Stomach smooth muscle (tissue), 2 donors: Measurements from ENCODE around the gene CNP.
"Not testable (repeated sequence)": the region's sequence is repeated elsewhere in the genome, so short reads cannot be mapped to it uniquely, and the experiment has no call there.

Source experiments
- H3K27ac ChIP-seq: one replicate; pipeline ENCODE4 v1.7.0; 2013; ENCODE audit warnings: mild to moderate bottlenecking, low read length, inconsistent platforms
- H3K27me3 ChIP-seq, 2 donors: one replicate each; pipeline ENCODE4 v1.7.0; 2013; ENCODE audit warnings: low read length in 2 of 2; ENCODE audit not compliant: insufficient read depth in 2 of 2, control insufficient read depth in 1 of 2
- H3K36me3 ChIP-seq, 2 donors: one replicate each; pipeline ENCODE4 v1.7.0; 2013; ENCODE audit warnings: low read length in 2 of 2; ENCODE audit not compliant: control insufficient read depth in 2 of 2, insufficient read depth in 2 of 2
- H3K4me1 ChIP-seq: one replicate; pipeline ENCODE4 v1.7.0; 2013; ENCODE audit warnings: low read length; ENCODE audit not compliant: control insufficient read depth, insufficient read depth
- H3K4me3 ChIP-seq, 2 donors: one replicate each; pipeline ENCODE4 v1.7.0; 2013; ENCODE audit warnings: low read length in 2 of 2
- H3K9ac ChIP-seq, 2 donors: one replicate each; pipeline ENCODE4 v1.7.0; 2013; ENCODE audit warnings: low read length in 2 of 2, mild to moderate bottlenecking in 1 of 2
- H3K9me3 ChIP-seq, 2 donors: one replicate each; pipeline ENCODE4 v1.7.0; 2013; ENCODE audit warnings: low read length in 2 of 2; ENCODE audit not compliant: control insufficient read depth in 2 of 2
- donor health status: healthy.
- donor health status: Pancreatic carcinoma.

Gene CNP

DNA sequence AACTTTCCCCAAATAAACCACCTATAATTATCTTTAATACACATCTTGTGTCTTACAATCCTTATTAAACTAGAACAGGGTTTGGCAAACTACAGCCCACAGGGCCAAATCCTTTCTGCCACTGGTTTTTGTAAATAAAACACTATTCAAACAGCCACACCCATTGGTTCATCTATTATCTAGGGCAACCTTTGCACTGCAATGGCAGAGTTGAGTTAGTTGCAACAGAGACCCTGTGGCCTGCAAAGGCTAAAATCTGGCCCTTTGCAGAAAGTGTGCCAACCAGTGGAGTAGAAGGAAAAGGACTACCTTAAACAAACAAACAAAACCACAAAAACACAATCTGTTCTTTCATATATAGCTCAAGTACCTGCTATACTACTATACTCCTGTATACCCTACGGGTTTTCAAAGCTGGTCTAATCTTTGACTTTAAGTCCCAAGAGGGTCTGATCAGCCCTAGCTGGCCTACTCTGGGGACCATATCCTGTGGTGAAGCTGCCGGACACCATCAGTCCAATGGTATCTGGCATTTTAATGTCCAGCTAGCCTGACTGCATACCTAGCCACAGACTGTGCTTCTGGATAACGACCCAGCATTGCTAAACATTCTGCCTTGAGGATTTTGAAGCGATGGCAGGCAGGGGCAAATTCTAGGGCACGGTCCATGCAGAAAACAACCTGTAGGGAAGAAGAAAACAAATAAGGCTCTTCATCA is 23.3 kb downstream of the CNP start:
- H3K4me3 ChIP-seq: no peak overlapping the region
- peaks cover 61 to 68% of the 10 kb centered on the region in 2 donors for H3K36me3 ChIP-seq
- no peak overlapping the region for H3K9ac ChIP-seq

DNA sequence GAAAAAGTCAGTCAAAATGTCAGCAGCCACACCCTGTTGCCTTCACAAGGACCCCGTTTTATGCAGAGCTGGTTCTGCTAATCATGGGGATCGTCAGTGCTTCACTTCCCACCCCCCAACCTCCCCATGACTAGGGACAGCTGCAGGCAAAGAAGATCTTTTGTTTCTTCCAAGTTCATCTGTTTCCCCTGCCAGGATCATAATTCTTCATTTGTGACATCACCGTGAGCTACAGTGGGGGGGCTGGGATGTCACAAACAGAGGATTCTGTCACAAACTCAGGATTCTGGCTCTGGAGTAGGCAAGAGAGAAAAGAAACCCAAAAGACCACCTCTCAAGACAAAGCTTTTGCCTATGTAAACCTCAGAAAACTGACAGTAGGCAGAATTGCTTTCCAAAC is 26.0 kb downstream of the CNP start:
- H3K36me3 ChIP-seq: peaks cover 64 to 69% of the 10 kb centered on the region in 2 donors
- no peak overlapping the region for H3K9ac ChIP-seq
- H3K27ac ChIP-seq: no peak overlapping the region
- peaks cover 2% of the 10 kb centered on the region for H3K4me1 ChIP-seq
- no peaks in the 10 kb centered on the region for H3K9me3 ChIP-seq
- no peak overlapping the region for H3K4me3 ChIP-seq
- H3K27me3 ChIP-seq: no peaks in the 10 kb centered on the region

More for the DNA sequence above, 23.3 kb downstream of the CNP start:
- peaks cover 2% of the 10 kb centered on the region for H3K4me1 ChIP-seq
- H3K27me3 ChIP-seq: no peaks in the 10 kb centered on the region
- H3K9me3 ChIP-seq: no peaks in the 10 kb centered on the region
- no peak overlapping the region for H3K27ac ChIP-seq

DNA sequence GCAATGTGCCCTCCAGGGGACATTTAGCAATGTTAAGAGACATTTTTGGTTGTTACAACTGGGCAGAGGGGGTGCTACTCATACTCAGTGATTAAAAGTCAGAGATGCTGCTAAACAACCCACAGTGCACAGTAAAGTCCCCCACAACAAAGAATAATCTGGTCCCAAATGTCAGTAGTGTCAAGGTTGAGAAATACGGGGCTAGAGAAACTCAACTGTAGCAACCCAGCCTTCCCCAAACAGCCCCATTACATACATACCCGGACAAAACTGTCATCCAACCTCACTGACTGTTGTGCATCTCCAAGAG is 30.2 kb downstream of the CNP start:
- H3K9me3 ChIP-seq: no peaks in the 10 kb centered on the region
- H3K36me3 ChIP-seq: peaks cover 52 to 58% of the 10 kb centered on the region in 2 donors
- no peaks in the 10 kb centered on the region for H3K27me3 ChIP-seq
- H3K9ac ChIP-seq: no peak overlapping the region
- no peak overlapping the region for H3K27ac ChIP-seq
- H3K4me1 ChIP-seq: peaks cover 2% of the 10 kb centered on the region
- no peak overlapping the region for H3K4me3 ChIP-seq

DNA sequence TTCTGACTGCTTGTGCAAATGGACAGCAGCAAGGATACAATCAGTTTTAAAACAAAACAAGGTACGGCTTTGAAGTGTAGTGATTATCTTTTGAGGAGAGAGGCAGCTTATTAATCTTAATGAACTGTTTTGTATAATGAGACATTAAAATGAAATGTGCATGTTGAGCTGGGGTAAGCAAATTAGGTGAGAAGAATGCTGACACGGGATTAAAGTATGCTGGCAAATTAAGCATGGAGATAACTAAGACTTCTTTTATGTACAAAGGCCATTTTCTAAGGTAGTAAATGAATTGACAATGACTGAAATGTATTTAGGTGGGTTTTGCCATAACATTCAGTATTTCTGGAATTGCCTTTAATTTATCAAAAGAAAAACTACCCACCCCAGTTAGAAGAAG is 31.9 kb downstream of the CNP start:
- H3K36me3 ChIP-seq: peaks cover 51 to 54% of the 10 kb centered on the region in 2 donors
- no peak overlapping the region for H3K4me3 ChIP-seq
- no peak overlapping the region for H3K9ac ChIP-seq
- no peaks in the 10 kb centered on the region for H3K9me3 ChIP-seq
- H3K4me1 ChIP-seq: no peaks in the 10 kb centered on the region
- no peak overlapping the region for H3K27ac ChIP-seq
- no peaks in the 10 kb centered on the region for H3K27me3 ChIP-seq

DNA sequence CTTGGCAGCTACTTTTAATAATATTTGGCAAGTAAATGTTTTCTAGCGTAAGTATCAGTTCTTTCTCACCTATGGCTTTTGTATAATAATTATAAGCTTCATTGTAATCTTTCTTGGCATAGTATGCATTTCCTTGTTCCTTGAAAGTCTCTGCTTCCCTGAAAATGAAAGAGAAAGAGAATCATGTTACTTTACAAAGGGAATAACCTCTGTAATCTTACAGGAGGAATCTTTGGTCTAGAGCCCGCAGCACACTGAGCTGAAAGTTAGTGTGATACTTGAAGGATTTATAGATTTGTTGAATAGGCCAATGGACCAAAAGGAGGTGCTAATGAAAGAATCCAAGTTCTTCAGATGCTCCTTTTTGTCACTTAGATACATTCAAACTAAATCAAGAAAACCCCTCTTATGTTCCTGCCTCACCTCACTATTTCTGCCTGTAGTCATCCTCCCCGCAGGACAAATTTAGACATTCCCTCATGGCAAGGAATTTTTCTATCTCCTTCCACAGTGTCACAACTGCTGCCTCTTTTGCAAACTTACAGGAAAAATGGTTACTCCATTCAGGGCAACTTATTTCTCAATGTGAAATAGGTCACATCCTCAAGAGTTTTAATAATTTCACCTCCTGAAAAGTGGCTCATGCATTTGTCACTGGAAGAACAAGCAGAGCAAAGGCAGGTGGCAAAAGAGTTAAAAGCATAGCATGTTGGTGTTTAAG is 34.0 kb downstream of the CNP start:
- H3K27ac ChIP-seq: no peak overlapping the region
- H3K9me3 ChIP-seq: no peaks in the 10 kb centered on the region
- H3K36me3 ChIP-seq: peaks cover 41 to 45% of the 10 kb centered on the region in 2 donors
- no peak overlapping the region for H3K4me3 ChIP-seq
- no peaks in the 10 kb centered on the region for H3K27me3 ChIP-seq
- no peak overlapping the region for H3K9ac ChIP-seq
- no peaks in the 10 kb centered on the region for H3K4me1 ChIP-seq

DNA sequence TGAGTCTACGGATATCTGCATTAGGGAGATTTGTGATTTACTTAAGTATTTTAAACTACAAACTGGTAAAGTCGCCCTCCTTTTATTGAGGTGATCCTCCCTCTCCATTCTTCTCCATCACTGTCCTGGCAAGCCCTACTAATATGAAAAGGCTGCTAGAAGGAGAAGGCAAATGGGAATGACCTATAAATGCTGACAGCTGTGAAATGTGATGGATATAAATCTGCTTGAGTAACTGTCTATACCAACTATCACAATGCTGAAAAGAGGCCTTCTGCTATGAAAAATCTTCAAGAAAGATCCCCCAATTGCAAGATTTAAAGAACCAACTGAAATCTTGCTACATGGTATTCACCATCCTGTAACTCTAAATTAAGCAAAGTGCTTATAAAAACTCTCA is 35.1 kb downstream of the CNP start:
- H3K9me3 ChIP-seq: no peaks in the 10 kb centered on the region
- H3K4me3 ChIP-seq: no peak overlapping the region
- H3K36me3 ChIP-seq: peaks cover 31 to 34% of the 10 kb centered on the region in 2 donors
- H3K9ac ChIP-seq: no peak overlapping the region
- H3K27me3 ChIP-seq: no peaks in the 10 kb centered on the region
- no peak overlapping the region for H3K27ac ChIP-seq
- H3K4me1 ChIP-seq: no peaks in the 10 kb centered on the region

DNA sequence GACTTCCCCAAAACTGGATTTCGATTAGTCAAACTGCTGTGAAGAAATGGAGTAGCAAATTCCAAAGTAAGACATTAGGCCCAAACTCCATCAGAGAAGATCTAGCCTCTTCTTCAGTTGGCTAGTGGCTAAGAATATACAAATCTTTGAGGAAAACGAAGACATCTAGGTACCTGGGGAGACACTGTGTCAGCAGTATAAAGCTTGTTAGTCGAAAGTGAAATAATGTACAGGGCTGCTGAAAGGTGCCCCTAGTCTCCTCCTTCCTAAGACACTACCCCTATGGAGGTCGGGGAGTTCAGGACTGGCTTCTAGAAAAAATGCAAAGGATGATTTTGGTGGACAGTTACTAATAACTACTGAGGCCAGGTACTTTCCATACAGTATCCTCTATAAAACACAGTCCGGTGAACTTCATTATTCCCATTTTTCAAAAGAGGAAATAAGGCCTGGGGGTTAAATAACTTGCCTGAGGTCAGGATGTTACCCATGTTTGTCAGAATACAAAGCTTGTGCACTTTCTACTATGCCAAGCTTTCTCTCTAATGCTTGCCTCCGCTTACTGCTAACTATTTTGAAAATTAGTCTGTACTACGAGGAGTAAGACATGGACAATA is 35.7 kb downstream of the CNP start:
- H3K36me3 ChIP-seq: peaks cover 27 to 30% of the 10 kb centered on the region in 2 donors
- no peak overlapping the region for H3K27ac ChIP-seq
- no peak overlapping the region for H3K4me3 ChIP-seq
- no peaks in the 10 kb centered on the region for H3K27me3 ChIP-seq
- no peaks in the 10 kb centered on the region for H3K9me3 ChIP-seq
- no peak overlapping the region for H3K9ac ChIP-seq
- H3K4me1 ChIP-seq: no peaks in the 10 kb centered on the region

DNA sequence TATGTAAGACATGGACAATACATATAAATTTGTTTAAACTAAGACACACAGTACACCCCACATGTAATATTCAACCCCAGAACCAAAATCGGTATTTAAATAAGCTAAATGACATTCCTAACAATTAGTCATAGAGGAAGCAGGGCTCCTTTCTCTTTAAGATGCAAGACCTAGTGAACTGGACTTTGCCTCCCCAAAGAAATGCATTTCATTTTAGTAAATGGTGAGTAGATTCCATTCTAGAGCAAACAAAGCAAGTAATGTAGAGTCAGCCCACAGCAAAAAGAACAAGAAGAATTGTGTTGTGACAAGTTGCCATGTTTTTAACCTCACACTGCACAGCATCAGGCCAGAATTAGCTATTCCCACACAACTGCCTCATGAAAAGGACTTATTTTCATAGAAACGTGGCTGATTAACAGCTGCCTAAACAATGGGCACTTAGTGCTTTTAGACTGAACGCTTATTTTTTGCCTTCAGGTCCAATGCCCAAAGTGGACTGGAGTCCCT is 36.3 kb downstream of the CNP start:
- no peak overlapping the region for H3K27ac ChIP-seq
- no peak overlapping the region for H3K9ac ChIP-seq
- no peaks in the 10 kb centered on the region for H3K9me3 ChIP-seq
- peaks cover 24 to 30% of the 10 kb centered on the region in 2 donors for H3K36me3 ChIP-seq
- no peak overlapping the region for H3K4me3 ChIP-seq
- H3K27me3 ChIP-seq: no peaks in the 10 kb centered on the region
- no peaks in the 10 kb centered on the region for H3K4me1 ChIP-seq

DNA sequence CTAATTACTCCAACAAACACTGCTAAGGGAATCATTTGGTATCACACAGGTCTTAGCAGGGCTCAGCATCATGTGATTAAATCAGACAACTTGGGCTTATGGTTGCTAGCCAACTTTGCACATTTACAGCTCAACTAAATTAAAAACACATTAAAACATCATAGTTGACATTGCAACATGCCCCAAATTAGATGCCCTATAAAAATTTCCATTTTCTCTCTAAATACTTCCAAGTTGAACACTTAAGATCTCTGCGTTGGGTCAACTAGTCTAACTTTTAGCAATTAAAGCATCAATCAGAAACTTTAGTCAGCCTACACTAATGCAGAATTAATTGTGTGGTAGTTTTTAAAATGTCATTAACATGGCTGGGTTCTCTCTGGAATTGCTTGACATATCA is 38.6 kb downstream of the CNP start:
- no peaks in the 10 kb centered on the region for H3K27me3 ChIP-seq
- H3K4me3 ChIP-seq: no peak overlapping the region
- no peaks in the 10 kb centered on the region for H3K9me3 ChIP-seq
- peaks cover 18% of the 10 kb centered on the region in 2 donors for H3K36me3 ChIP-seq
- no peaks in the 10 kb centered on the region for H3K4me1 ChIP-seq
- no peak overlapping the region for H3K27ac ChIP-seq
- H3K9ac ChIP-seq: no peak overlapping the region

DNA sequence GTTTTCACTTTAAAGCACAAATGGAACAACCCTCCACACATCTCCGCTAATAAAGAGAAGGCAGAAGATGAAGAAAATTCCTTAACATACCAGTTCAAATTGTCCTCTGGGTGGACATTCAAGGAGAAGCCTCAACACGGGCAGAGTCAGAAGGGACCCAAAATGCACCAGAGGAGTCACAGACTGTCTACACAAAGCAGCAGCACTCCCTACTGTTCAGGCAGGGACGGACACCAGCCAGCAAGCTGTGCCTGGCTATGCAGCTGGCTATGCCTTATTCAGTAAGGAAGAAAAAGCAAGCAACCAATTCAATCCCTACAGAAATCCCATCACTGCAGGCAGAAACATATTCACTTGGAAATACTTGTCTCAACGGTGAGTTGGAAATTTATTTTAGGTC is 42.6 kb downstream of the CNP start:
- H3K4me3 ChIP-seq: no peak overlapping the region
- H3K27ac ChIP-seq: no peak overlapping the region
- no peak overlapping the region for H3K9ac ChIP-seq
- peaks cover 7% of the 10 kb centered on the region for H3K4me1 ChIP-seq
- H3K27me3 ChIP-seq: no peaks in the 10 kb centered on the region
- no peaks in the 10 kb centered on the region for H3K9me3 ChIP-seq
- H3K36me3 ChIP-seq: peaks cover 0 to 5% of the 10 kb centered on the region in 2 donors

DNA sequence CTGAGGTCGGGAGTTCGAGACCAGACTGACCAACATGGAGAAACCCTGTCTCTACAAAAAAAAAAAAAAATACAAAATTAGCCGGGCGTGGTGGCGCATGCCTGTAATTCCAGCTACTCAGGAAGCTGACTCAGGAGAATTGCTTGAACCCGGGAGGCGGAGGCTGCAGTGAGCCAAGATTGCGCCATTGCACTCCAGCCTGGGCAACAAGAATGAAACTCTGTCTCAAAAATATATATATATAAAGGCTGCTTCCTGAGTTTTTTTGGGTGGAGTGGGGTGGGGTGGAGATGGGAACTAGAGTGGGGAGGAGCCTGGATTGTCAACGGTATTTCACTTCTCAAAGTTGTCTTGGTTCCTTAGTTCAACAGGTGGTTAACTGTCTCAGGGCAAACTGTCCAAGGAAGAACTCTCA is 43.7 kb downstream of the CNP start:
- H3K4me1 ChIP-seq: peaks cover 12% of the 10 kb centered on the region
- not testable (repeated sequence) for H3K4me3 ChIP-seq, H3K27me3 ChIP-seq, H3K36me3 ChIP-seq, H3K9ac ChIP-seq, H3K27ac ChIP-seq, H3K9me3 ChIP-seq
